ENCODE measurements around the gene KIF2A.

KIF2A gene

GRCh38 chr5:62419609-62420008 lies 113.6 kb downstream of the KIF2A start:
- Mint-ChIP-seq H3K36me3 (peaks cover 29% of the 10 kb centered on the region), H3K4me1 (peaks cover 39% of the 10 kb centered on the region), H3K27me3 (no peaks in the 10 kb centered on the region), H3K9me3 (no peaks in the 10 kb centered on the region), H3K27ac (no peak overlapping the region), H3K4me3 (no peak overlapping the region)
- ATAC-seq: no peak

- ATAC-seq: no peak
- Mint-ChIP-seq H3K27ac (peak overlapping the region; percentile 30), H3K27me3 (no peaks in the 10 kb centered on the region), H3K36me3 (peaks cover 36% of the 10 kb centered on the region), H3K4me1 (peaks cover 45% of the 10 kb centered on the region), H3K4me3 (no peak overlapping the region), H3K9me3 (no peaks in the 10 kb centered on the region)
These were observed 115.4 kb downstream of the KIF2A start for GRCh38 chr5:62421414-62421813.

GRCh38 chr5:62424763-62425162 lies 118.8 kb downstream of the KIF2A start:
- Mint-ChIP-seq H3K27me3 (no peaks in the 10 kb centered on the region), H3K36me3 (peaks cover 25% of the 10 kb centered on the region), H3K9me3 (no peaks in the 10 kb centered on the region), H3K4me3 (no peak overlapping the region), H3K27ac (no peak overlapping the region), H3K4me1 (peaks cover 33% of the 10 kb centered on the region)
- ATAC-seq: no peak

GRCh38 chr5:62431735-62432620 lies 126.0 kb downstream of the KIF2A start:
- peaks cover 23% of the 10 kb centered on the region for H3K4me1 Mint-ChIP-seq
- H3K27ac Mint-ChIP-seq: no peak overlapping the region
- peaks cover 11% of the 10 kb centered on the region for H3K36me3 Mint-ChIP-seq
- H3K27me3 Mint-ChIP-seq: no peaks in the 10 kb centered on the region
- H3K9me3 Mint-ChIP-seq: no peaks in the 10 kb centered on the region
- no peak for ATAC-seq
- no peak overlapping the region for H3K4me3 Mint-ChIP-seq

GRCh38 chr5:62432621-62433064 lies 126.6 kb downstream of the KIF2A start:
- H3K36me3 Mint-ChIP-seq: peaks cover 14% of the 10 kb centered on the region
- no peak overlapping the region for H3K27ac Mint-ChIP-seq
- ATAC-seq: no peak
- H3K4me1 Mint-ChIP-seq: peaks cover 23% of the 10 kb centered on the region
- H3K9me3 Mint-ChIP-seq: no peaks in the 10 kb centered on the region
- no peaks in the 10 kb centered on the region for H3K27me3 Mint-ChIP-seq
- H3K4me3 Mint-ChIP-seq: no peak overlapping the region
